GM23248 (cell line): ENCODE measurements around the gene HDC. TPM values are rescaled to one million over a fixed set of nuclear protein-coding genes. Genes with fewer than 3 reads are reported as not detected.
A peak's percentile ranks its signal among the peaks of the same experiment; 100 is the strongest.

Source experiments
- DNase-seq: peaks from one replicate; pipeline ENCODE4 v3.0.0-alpha.2; 2015
- H2AFZ ChIP-seq: fragments of 200-600 bp; sonication (generic); 2 replicates; pipeline ENCODE4 v1.6.1; 2016; ENCODE audit warnings: antibody characterized with exemption
- H3F3A ChIP-seq: fragments of 200-600 bp; sonication (generic); 2 replicates; pipeline ENCODE4 v1.6.1; 2016; ENCODE audit warnings: mild to moderate bottlenecking, antibody characterized with exemption, mixed run types; ENCODE audit not compliant: insufficient read depth
- H3K27ac ChIP-seq: fragments of 200-600 bp; sonication (generic); 2 replicates; pipeline ENCODE4 v1.5.1; 2016; ENCODE audit warnings: mild to moderate bottlenecking
- H3K27me3 ChIP-seq: fragments of 200-600 bp; sonication (generic); replicated peaks from 2 replicates; pipeline ENCODE4 v1.6.1; 2016; ENCODE audit warnings: mild to moderate bottlenecking; ENCODE audit not compliant: insufficient read depth
- H3K36me3 ChIP-seq: fragments of 200-600 bp; sonication (generic); 2 replicates; pipeline ENCODE4 v1.6.1; 2016; ENCODE audit warnings: low read depth, mild to moderate bottlenecking
- H3K4me1 ChIP-seq: fragments of 200-600 bp; sonication (generic); 2 replicates; pipeline ENCODE4 v1.6.1; 2016; ENCODE audit warnings: mild to moderate bottlenecking; ENCODE audit not compliant: insufficient read depth
- H3K4me2 ChIP-seq: fragments of 200-600 bp; sonication (generic); one replicate; pipeline ENCODE4 v1.6.1; 2016; ENCODE audit warnings: mild to moderate bottlenecking; ENCODE audit not compliant: unreplicated experiment
- H3K4me3 ChIP-seq: fragments of 200-600 bp; sonication (generic); 2 replicates; pipeline ENCODE4 v1.5.1; 2016; ENCODE audit warnings: mild to moderate bottlenecking
- H3K79me2 ChIP-seq: fragments of 200-600 bp; sonication (generic); 2 replicates; pipeline ENCODE4 v1.6.1; 2016; ENCODE audit warnings: mild to moderate bottlenecking; ENCODE audit not compliant: insufficient read depth
- H3K9ac ChIP-seq: fragments of 200-600 bp; sonication (generic); 2 replicates; pipeline ENCODE4 v1.6.1; 2016; ENCODE audit warnings: mild to moderate bottlenecking
- H3K9me2 ChIP-seq: fragments of 200-600 bp; sonication (generic); 2 replicates; pipeline ENCODE4 v1.6.1; 2016; ENCODE audit warnings: mixed run types, mild to moderate bottlenecking, moderate library complexity; ENCODE audit not compliant: insufficient read depth
- H3K9me3 ChIP-seq: fragments of 200-600 bp; sonication (generic); one replicate; pipeline ENCODE4 v1.6.1; 2017; ENCODE audit warnings: low read depth
- H4K20me1 ChIP-seq: fragments of 200-600 bp; sonication (generic); 2 replicates; pipeline ENCODE4 v1.6.0; 2016; ENCODE audit not compliant: insufficient read depth
- EZH2 ChIP-seq: fragments of 200-600 bp; sonication (generic); IDR thresholded peaks from 2 replicates; pipeline ENCODE4 v1.6.1; 2018; ENCODE audit warnings: antibody characterized with exemption, mild to moderate bottlenecking; ENCODE audit not compliant: insufficient read depth, poor library complexity, severe bottlenecking
- EZH2phosphoT487 ChIP-seq: fragments of 200-600 bp; sonication (generic); IDR thresholded peaks from 2 replicates; pipeline ENCODE4 v1.6.1; 2018; ENCODE audit warnings: antibody characterized with exemption, moderate library complexity, mild to moderate bottlenecking, low read depth; ENCODE audit not compliant: insufficient read depth
- WGBS, 2 experiments: methylation state at CpG; one replicate each; pipeline ENCODE4 v1.1.6; 2015 to 2017; ENCODE audit warnings: low lambda C conversion rate in 2 of 2, low coverage in 1 of 2; ENCODE audit errors: missing lambda C conversion rate in 2 of 2; 5-methylcytosine and 5-hydroxymethylcytosine counted together
- in situ Hi-C: fragments of 300-500 bp; cut with MboI; formaldehyde crosslinking; loops from 2 replicates; pipeline ENCODE4 v1.15.0; 2020
- polyA plus RNA-seq: library from polyadenylated mRNA; unstranded; fragments of >200 nt; fragmentation: Nextera tagmentation; extraction: Ambion mirVana; gene quantifications from 2 replicates; pipeline ENCODE4 v1.2.1, GENCODE V29; 2016
- total RNA-seq: library from RNA; depleted of rRNA; stranded (reverse); fragments of >200 nt; shearing (Covaris generic); gene quantifications from 2 replicates; pipeline ENCODE4 v1.2.3, GENCODE V29; 2014

HDC gene
- total and polyA plus RNA-seq, 2 experiments from 2014 or later, result not detected

DNA sequence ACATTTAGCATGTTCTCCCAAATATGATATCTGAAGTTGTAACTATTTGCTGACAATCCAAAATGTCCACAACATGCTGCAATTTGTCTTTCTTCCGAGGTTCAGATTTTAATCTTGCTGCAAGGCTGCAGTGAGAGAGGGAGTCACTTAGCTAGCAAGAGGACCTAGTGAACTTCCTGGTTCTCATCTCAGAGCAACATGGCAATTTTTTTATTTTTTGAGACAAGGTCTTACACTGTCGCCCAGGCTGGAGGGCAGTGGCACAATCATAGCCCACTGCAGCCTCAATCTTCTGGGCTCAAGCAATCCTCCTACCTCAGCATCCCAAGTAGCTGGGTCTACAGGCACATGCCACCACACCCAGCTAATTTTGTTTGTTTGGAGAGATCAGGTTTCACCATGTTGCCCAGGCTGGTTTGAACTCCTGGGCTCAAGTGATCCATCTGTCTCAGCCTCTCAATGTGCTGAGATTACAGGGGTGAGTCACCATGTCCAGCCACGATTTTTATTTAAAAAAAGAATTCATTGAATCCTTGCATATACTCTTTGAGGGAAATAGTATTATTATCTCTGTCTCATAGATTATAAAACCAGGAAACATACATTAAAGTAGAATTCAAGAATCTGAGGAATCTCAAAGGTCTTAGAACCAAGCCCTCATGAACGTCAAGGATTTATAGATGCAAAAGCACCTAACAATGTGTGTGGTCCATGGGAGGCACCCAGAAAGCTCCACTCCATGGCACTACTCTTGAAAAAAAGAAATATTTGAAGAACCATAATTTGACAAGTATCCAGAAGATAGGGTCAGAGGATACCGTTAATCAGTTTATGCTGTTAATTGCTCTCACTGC is 9.1 kb downstream of the HDC start:
- Histone ChIP-seq H3K79me2 (no peaks in the 10 kb centered on the region), H3K9me2 (no peaks in the 10 kb centered on the region), H3K36me3 (no peaks in the 10 kb centered on the region), H3K9ac (no peak overlapping the region), H3K4me1 (no peaks in the 10 kb centered on the region), H3K4me3 (no peak overlapping the region), H3K9me3 (no peaks in the 10 kb centered on the region), H3K27me3 (peaks cover 15% of the 10 kb centered on the region; the same call in 1 of the 2 replicates), H3K27ac (no peak overlapping the region), H3K4me2 (no peak overlapping the region), H2AFZ (no peak overlapping the region), H3F3A (no peaks in the 10 kb centered on the region), H4K20me1 (no peaks in the 10 kb centered on the region)
- 54% methylated on average over 5 of the region's 5 CpGs for WGBS, 2 experiments
- no peak for TF ChIP-seq EZH2
- TF ChIP-seq EZH2phosphoT487, result no peak
- in situ Hi-C loops, result no loop called here
- peak; percentile 51 for DNase-seq

DNA sequence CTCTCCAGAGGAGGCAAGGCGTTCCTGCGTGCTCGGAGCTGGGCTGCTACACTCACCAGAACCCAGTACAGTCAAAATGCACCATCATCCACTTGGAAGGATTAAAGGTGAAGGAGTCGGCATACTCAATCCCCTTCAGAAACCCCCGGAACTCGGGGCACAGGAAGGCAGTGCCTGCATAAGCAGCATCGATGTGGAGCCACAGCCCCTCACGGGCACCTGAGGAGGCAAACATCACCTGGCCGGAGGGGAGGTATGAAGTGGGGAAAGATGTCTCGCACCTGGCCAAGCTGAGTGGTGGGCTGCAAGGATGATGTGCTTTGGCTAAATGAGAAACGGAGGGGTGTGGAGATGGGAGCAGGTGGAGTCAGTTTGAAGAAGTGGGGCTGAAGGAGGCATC is 13.0 kb downstream of the HDC start:
- TF ChIP-seq EZH2 (no peak), EZH2phosphoT487 (no peak)

DNA sequence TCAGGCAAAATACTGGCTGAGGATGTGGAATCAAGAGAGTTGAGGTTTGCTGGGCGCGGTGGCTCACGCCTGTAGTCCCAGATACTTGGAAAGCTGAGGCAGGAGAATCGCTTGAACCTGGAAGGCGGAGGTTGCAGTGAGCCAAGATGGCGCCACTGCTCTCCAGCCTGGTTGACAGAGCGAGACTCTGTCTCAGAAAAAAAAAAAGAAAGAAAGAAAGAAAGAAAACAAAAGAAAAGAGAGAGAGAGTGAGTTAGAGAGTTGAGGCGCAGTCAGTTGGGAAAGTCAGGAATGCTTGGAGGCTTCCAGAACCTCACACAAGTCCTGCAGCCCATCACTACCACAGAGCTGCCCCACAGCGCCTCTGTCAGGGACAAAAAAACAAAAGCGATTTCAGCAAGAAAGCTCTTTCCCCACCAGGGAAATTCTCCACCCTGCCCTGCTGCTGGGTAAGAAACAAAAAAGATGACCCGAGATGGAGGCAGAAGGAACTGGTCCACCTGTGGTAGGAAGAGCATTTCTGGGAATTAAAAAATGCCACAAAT is 13.8 kb downstream of the HDC start:
- no peaks in the 10 kb centered on the region for H4K20me1 ChIP-seq
- no peak overlapping the region for H3K4me3 ChIP-seq
- peaks cover 42% of the 10 kb centered on the region; the same call in 1 of the 2 replicates for H3K27me3 ChIP-seq
- no peaks in the 10 kb centered on the region for H3F3A ChIP-seq
- H3K4me1 ChIP-seq, result no peaks in the 10 kb centered on the region
- 74 to 77% methylated on average over 11 of the region's 11 CpGs for WGBS, 2 experiments
- H3K4me2 ChIP-seq, result no peak overlapping the region
- DNase-seq, result no peak
- H2AFZ ChIP-seq, result no peak overlapping the region
- TF ChIP-seq EZH2 (no peak), EZH2phosphoT487 (no peak)
- no peaks in the 10 kb centered on the region for H3K79me2 ChIP-seq
- H3K9ac ChIP-seq, result no peak overlapping the region
- H3K36me3 ChIP-seq, result no peaks in the 10 kb centered on the region
- H3K9me3 ChIP-seq, result no peaks in the 10 kb centered on the region
- no peak overlapping the region for H3K27ac ChIP-seq
- no peaks in the 10 kb centered on the region for H3K9me2 ChIP-seq
- in situ Hi-C loops, result no loop called here

More for the DNA sequence above, 13.0 kb downstream of the HDC start:
- Histone ChIP-seq H3K36me3 (no peaks in the 10 kb centered on the region), H3K4me3 (no peak overlapping the region), H3K27me3 (peaks cover 41% of the 10 kb centered on the region; the same call in 1 of the 2 replicates), H4K20me1 (no peaks in the 10 kb centered on the region), H3K27ac (no peak overlapping the region), H3F3A (no peaks in the 10 kb centered on the region), H3K9ac (no peak overlapping the region), H3K4me1 (no peaks in the 10 kb centered on the region), H2AFZ (no peak overlapping the region), H3K9me2 (no peaks in the 10 kb centered on the region), H3K4me2 (no peak overlapping the region), H3K79me2 (no peaks in the 10 kb centered on the region), H3K9me3 (no peaks in the 10 kb centered on the region)
- 65 to 75% methylated on average over 11 of the region's 11 CpGs for WGBS, 2 experiments
- in situ Hi-C loops, result no loop called here
- DNase-seq, result no peak

DNA sequence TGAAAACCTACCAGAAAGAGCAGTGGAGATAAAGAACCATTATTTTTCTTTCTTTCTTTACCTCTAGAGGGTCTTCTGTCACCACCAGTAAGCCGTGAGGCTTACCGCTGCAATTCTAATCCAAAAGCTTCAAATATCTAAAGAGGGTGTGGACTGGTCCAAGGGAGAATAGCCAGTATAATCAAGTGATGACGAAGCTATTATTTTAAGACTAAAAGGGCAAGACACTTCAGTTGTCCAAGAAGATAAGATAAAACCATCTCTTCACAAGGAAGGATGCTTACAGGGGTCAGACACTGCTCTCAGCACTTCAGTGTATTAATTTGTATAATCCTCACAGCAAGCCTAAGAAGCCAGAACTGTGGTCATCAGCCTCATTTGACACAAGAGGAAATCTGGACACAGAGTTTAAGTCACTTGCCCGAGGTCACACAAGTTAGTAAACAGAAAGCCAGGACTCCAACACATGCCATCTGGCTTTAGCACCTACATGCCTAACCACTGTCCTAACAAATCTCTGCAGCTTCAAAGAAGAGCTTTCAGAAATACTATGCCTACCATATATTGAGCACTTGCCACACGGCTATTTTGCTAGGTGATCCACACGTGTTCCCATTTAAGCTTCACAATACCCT is 14.6 kb downstream of the HDC start:
- no peaks in the 10 kb centered on the region for H3K9me2 ChIP-seq
- in situ Hi-C loops, result no loop called here
- no peak overlapping the region for H3K9ac ChIP-seq
- H4K20me1 ChIP-seq, result no peaks in the 10 kb centered on the region
- no peaks in the 10 kb centered on the region for H3K79me2 ChIP-seq
- no peaks in the 10 kb centered on the region for H3K4me1 ChIP-seq
- no peak overlapping the region for H3K4me3 ChIP-seq
- H3K4me2 ChIP-seq, result no peak overlapping the region
- no peak overlapping the region for H3K27ac ChIP-seq
- WGBS, 2 experiments, result 38 to 39% methylated on average over 6 of the region's 6 CpGs
- no peaks in the 10 kb centered on the region for H3K36me3 ChIP-seq
- no peak for DNase-seq
- TF ChIP-seq EZH2, result no peak
- TF ChIP-seq EZH2phosphoT487, result no peak
- no peaks in the 10 kb centered on the region for H3F3A ChIP-seq
- no peak overlapping the region for H2AFZ ChIP-seq
- peaks cover 42% of the 10 kb centered on the region; the same call in 1 of the 2 replicates for H3K27me3 ChIP-seq
- no peaks in the 10 kb centered on the region for H3K9me3 ChIP-seq
